HUES48 (cell line): ENCODE data around the gene AARSD1.
"Not testable (repeated sequence)": the region's sequence is repeated elsewhere in the genome, so short reads cannot be mapped to it uniquely, and the experiment has no call there.

Source experiments
- H3K27ac ChIP-seq: one replicate; pipeline ENCODE4 v1.7.0; 2013; ENCODE audit warnings: low read depth, low read length, inconsistent platforms
- H3K27me3 ChIP-seq: 2 replicates; pipeline ENCODE4 v1.6.1; 2013; ENCODE audit warnings: mild to moderate bottlenecking, low read length; ENCODE audit not compliant: control insufficient read depth, insufficient read depth
- H3K36me3 ChIP-seq: 2 replicates; pipeline ENCODE4 v1.6.1; 2013; ENCODE audit warnings: low read length; ENCODE audit not compliant: control insufficient read depth, insufficient read depth
- H3K4me1 ChIP-seq: 2 replicates; pipeline ENCODE4 v1.6.1; 2013; ENCODE audit warnings: mild to moderate bottlenecking, low read length; ENCODE audit not compliant: control insufficient read depth, insufficient read depth
- H3K4me3 ChIP-seq: 2 replicates; pipeline ENCODE4 v1.5.1; 2013; ENCODE audit warnings: mild to moderate bottlenecking, low read depth, low read length
- H3K9ac ChIP-seq: 2 replicates; pipeline ENCODE4 v1.6.1; 2013; ENCODE audit warnings: mild to moderate bottlenecking, low read depth, low read length, moderate library complexity
- H3K9me3 ChIP-seq: 2 replicates; pipeline ENCODE4 v1.6.1; 2013; ENCODE audit warnings: low read length; ENCODE audit not compliant: control insufficient read depth, insufficient read depth

Gene AARSD1

DNA sequence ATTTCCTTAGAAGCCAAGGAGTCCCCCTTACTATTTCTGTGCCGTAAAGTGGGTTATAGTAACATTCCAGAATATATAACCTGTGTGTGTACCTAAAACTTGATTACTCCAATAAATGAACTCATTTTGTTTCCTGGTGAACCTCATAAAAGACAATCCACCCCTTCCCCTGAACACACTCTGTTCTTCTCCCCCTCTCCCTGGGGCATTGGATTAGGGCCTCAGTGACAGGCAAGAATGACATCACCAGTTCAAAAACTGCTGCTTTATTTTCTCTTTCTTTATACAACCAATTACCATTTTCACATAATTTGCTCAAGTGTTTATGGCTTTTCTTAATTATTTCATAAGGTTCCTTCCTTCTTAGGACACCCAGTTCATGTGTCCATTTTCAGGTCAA is 17.4 kb downstream of the AARSD1 start:
- Histone ChIP-seq H3K4me1 (no peaks in the 10 kb centered on the region), H3K9me3 (no peaks in the 10 kb centered on the region), H3K36me3 (peaks cover 27% of the 10 kb centered on the region), H3K27ac (no peak overlapping the region), H3K4me3 (no peak overlapping the region), H3K27me3 (no peaks in the 10 kb centered on the region), H3K9ac (no peak overlapping the region)

DNA sequence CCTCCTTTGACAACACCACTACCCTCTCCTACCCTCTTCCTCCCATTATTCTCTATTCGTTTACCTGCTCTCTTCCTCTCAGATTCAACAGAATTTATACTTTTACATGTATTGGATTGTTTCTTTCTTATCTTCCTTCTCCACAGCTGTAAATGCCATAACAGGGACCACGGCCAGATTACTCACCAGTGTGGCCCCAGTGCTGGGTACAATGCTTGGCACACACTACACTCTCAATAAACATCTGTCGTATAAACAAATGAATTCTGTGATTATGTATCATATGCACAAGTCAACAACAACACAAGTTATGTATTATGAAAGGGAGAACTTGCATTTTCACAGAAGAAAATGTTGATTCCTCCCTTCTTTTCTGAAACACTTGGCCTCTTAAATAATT is 20.0 kb downstream of the AARSD1 start:
- Histone ChIP-seq H3K4me3 (no peak overlapping the region), H3K27ac (no peak overlapping the region), H3K36me3 (peaks cover 2% of the 10 kb centered on the region; the same call in 1 of the 2 replicates), H3K4me1 (no peaks in the 10 kb centered on the region), H3K27me3 (no peaks in the 10 kb centered on the region), H3K9ac (no peak overlapping the region), H3K9me3 (no peaks in the 10 kb centered on the region)

DNA sequence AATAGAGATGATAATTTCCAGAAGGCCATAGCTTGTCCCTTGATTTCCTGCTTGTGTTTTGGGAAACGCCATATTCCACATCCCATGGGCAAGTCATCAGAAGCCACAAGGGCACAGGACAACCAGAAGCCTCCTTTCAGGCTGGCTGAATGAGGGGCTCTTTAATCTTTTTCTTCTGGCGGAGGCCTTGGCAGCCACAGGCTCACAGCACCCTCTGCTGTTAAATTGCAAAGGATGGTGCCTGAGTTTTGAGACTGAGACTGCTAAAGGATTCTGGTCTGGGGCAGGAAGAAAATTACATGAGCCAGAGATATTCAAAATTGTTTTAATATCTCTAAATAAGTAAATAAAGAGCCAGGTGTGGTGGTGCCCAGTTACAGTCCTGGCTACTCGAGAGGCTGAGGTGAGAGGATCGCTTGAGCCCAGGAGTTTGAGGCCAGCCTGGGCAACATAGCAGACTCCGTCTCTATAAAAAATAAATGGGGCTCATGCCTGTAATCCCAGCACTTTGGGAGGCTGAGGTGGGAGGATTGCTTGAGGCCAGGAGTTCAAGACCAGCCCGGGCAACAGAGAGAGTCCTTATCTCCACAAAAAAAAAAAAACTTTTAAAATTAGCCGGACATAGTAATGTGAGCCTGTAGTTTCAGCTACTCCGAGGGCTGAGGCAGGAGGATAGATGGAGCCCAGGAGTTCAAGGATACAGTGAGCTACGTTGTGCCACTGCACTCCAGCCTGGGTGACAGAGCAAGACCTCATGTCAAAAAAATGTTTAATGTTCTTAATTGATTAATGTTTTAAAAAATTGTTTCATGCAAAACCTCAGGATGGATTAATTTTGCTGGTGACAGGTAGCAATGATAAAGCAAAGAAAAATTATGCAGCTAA is 26.3 kb downstream of the AARSD1 start:
- H3K36me3 ChIP-seq = no peaks in the 10 kb centered on the region
- H3K27ac ChIP-seq = no peak overlapping the region
- no peaks in the 10 kb centered on the region for H3K27me3 ChIP-seq
- H3K4me3 ChIP-seq = no peak overlapping the region
- no peaks in the 10 kb centered on the region for H3K4me1 ChIP-seq
- H3K9ac ChIP-seq = no peak overlapping the region
- H3K9me3 ChIP-seq = no peaks in the 10 kb centered on the region

DNA sequence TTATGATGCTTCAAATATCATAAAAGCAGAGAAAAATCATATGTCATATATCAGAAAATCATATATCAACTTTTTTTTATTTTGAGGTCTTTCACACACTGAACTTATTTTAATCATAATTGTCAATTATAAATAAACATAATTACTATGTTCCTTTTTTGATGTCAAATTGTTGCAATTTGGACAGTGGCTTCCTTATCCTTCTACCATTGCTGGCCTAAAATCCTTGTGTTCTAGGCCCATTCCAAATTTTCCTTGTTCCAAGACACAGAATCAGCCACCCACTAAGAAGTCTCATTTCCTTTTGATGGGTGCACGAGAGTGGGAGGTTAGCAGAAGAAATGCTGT is 34.8 kb downstream of the AARSD1 start:
- H3K27me3 ChIP-seq = no peaks in the 10 kb centered on the region
- H3K9me3 ChIP-seq = no peaks in the 10 kb centered on the region
- peaks cover 8% of the 10 kb centered on the region for H3K4me1 ChIP-seq
- no peak overlapping the region for H3K9ac ChIP-seq
- no peak overlapping the region for H3K27ac ChIP-seq
- no peak overlapping the region for H3K4me3 ChIP-seq
- H3K36me3 ChIP-seq = no peaks in the 10 kb centered on the region

DNA sequence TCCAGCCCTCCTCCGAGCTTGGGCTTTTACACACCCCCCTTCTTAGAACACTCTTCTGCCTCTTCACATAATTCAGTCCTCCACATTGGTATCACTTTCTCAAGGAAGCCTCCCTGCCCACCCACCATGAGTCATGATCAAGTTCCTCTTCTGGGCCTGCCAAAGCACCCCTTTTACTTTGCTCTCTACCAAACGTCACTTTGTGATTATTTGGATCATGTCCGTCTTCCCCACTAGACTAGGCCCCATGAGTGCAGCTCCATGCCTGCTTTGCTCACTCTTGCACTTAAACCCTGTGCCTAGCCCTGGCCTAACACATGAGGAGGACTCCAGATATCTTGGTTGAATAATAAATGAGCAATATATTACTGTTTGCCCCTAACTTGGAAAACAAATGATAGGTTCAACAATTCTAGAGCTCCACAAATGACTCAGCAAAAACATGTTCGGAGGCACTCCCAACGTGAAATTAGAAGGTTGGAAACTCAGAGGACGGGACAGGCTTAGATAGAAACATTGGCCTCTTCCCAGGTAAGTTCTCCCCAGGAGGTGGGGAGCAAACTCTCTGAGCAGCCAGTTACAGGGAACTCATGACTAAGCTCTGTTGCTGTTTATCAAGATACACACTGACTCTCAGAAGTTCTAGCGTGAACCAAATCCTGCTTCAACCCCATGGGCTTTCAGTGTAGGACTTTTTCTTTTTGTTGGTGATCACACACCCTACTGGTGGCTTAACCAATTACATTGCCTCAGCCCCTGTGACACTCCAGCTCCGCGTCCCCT is 35.3 kb downstream of the AARSD1 start:
- H3K27me3 ChIP-seq = no peaks in the 10 kb centered on the region
- H3K36me3 ChIP-seq = no peaks in the 10 kb centered on the region
- H3K9me3 ChIP-seq = no peaks in the 10 kb centered on the region
- peaks cover 8% of the 10 kb centered on the region for H3K4me1 ChIP-seq
- H3K4me3 ChIP-seq = no peak overlapping the region
- H3K9ac ChIP-seq = peak overlapping the region; percentile 34
- peak overlapping the region; percentile 26 for H3K27ac ChIP-seq

DNA sequence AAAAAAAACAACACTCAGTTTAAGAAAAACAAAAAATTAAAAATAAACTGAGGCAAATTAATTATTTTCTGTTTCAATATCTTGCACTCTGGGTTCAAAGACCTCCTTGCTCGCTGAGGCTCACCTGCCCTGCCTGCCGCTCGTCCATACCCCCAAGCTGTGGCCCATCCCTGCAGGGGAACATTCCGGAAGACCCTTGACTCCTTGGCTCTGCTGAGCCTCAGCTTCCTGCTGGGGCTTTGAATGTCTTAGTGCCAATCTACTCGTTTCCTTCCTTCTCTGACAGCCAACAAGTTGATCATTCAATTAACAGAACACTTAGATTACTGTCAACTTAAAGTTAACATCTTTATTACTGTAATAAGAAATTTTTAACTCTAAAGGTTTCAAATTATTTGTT is 39.4 kb downstream of the AARSD1 start:
- Histone ChIP-seq H3K9me3 (no peaks in the 10 kb centered on the region), H3K4me1 (peaks cover 12% of the 10 kb centered on the region), H3K9ac (no peak overlapping the region), H3K4me3 (no peak overlapping the region), H3K27me3 (no peaks in the 10 kb centered on the region), H3K36me3 (no peaks in the 10 kb centered on the region), H3K27ac (no peak overlapping the region)

DNA sequence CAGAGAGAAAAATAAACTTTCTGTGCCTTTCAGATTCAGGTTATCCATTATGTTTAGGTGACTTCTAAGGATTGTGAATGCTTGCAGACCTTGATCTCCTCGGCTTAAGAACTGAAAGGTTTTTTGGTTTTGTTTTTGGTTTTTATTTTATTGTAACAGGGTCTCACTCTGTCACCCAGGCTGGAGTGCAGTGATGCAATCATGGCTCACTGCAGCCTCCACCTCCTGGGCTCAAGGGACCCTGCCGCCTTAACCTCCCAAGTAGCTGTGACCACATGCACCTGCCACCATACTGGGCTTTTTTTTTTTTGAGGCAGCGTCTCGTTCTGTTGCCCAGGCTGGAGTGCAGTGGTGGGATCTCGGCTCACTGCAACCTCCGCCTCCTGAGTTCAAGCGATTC is 40.8 kb downstream of the AARSD1 start:
- not testable (repeated sequence) for H3K36me3 ChIP-seq, H3K27ac ChIP-seq, H3K9me3 ChIP-seq, H3K4me3 ChIP-seq, H3K9ac ChIP-seq, H3K27me3 ChIP-seq, H3K4me1 ChIP-seq

DNA sequence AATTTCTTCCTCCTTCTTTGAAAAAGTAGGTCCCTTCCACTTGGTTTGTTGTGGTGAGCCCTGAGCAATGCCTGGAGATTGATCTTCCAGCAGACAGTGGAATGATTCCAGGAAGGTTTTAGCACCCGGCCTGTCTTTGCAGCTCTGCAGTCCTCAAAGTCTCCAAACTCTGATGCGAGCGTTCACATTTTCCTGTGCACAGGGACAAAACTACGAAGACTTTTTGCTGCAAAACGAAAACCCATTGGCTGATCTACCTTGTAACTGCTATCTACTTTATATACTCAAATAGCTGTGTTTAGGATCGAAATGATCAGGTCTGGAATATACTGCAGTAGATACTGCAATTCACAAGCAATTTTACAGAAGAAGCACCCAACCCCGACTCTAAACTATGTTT is 42.0 kb downstream of the AARSD1 start:
- Histone ChIP-seq H3K27me3 (no peaks in the 10 kb centered on the region), H3K9ac (no peak overlapping the region), H3K4me1 (peaks cover 9% of the 10 kb centered on the region), H3K27ac (no peak overlapping the region), H3K36me3 (no peaks in the 10 kb centered on the region), H3K4me3 (no peak overlapping the region), H3K9me3 (no peaks in the 10 kb centered on the region)

DNA sequence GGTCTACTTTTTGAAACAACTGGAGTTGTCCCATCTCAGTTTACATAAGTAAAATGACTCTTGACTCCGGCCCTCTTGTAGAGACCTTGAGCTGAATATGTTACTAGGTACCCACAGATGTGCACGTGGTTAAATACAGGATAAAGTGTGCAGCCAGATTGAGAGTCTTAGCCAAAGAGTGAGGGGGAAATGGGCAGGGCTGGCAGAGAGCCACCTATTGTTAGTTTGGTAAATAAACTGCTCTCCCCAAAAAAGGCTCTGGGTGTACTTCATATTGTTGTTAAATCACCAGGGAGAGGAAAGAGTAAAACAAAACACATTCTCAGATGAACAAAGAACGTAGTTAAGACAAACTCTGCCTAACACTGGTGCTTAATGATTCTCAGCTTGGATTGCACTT is 43.3 kb downstream of the AARSD1 start:
- no peaks in the 10 kb centered on the region for H3K36me3 ChIP-seq
- no peaks in the 10 kb centered on the region for H3K27me3 ChIP-seq

DNA sequence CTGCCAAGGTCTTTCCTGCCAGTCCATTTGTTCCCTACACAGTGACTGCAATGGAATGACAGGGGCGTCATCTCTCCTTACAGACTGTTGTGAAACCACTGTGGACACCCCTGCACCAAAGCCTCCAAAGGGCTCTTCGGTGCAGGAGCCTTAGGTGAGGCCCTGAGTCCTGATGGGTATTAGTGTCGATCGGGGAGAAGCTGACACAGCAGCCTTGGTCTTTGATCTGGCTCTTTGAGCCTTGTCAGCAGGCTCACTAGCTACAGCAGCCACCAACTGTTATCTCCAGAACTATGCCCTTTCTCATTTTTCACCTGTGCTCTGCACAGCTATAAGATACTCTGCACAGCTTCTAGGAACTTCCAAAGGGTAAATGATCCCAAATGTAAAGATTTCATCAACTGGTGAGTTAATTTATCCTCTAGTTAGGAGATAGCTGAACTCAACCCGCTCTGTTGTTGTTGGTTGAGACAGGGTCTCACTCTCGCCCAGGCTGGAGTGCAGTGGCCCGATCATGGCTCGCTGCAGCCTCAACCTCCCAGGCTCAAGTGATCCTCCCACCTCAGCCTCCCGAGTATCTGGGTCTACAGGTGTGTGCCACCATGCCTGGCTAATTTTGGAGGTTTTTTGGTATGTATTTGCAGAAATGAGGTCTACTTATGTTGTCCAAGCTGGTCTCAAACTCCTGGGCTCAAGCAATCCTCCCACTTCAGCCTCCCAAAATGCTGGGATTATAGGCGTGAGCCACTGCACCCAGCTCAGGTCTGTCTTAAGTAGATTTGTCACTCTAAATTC is 44.0 kb downstream of the AARSD1 start:
- H3K9me3 ChIP-seq = no peaks in the 10 kb centered on the region
- no peaks in the 10 kb centered on the region for H3K36me3 ChIP-seq
- no peaks in the 10 kb centered on the region for H3K27me3 ChIP-seq
- no peak overlapping the region for H3K9ac ChIP-seq
- no peak overlapping the region for H3K27ac ChIP-seq
- peaks cover 11% of the 10 kb centered on the region for H3K4me1 ChIP-seq
- no peak overlapping the region for H3K4me3 ChIP-seq

More for the DNA sequence above, 43.3 kb downstream of the AARSD1 start:
- no peak overlapping the region for H3K9ac ChIP-seq
- H3K27ac ChIP-seq = no peak overlapping the region
- H3K9me3 ChIP-seq = no peaks in the 10 kb centered on the region
- no peak overlapping the region for H3K4me3 ChIP-seq
- H3K4me1 ChIP-seq = peaks cover 11% of the 10 kb centered on the region
